Measurements from ENCODE around the gene SLC35G3.
A peak's percentile ranks its signal among the peaks of the same experiment; 100 is the strongest.
"Not testable (repeated sequence)": the region's sequence is repeated elsewhere in the genome, so short reads cannot be mapped to it uniquely, and the experiment has no call there.

Gene SLC35G3

GRCh38 chr17:35229638-35230037 is 35.4 kb upstream of the SLC35G3 start:
- no peak for ATAC-seq (replicated peaks; ENCODE audit: extremely low read depth, poor library complexity, severe bottlenecking)
- DNase-seq (ENCODE audit: low spot score in 2 of 2) = no peak
- Mint-ChIP-seq H3K4me1 (peaks cover 24% of the 10 kb centered on the region), H3K9me3 (no peaks in the 10 kb centered on the region), H3K4me3 (no peak overlapping the region), H3K27ac (ENCODE audit: low read depth) (no peak overlapping the region), H3K27me3 (no peaks in the 10 kb centered on the region), H3K36me3 (ENCODE audit: insufficient read depth) (no peaks in the 10 kb centered on the region)

GRCh38 chr17:35227546-35227945 is 33.4 kb upstream of the SLC35G3 start:
- H3K4me3 Mint-ChIP-seq = no peak overlapping the region
- ATAC-seq (replicated peaks; ENCODE audit: extremely low read depth, poor library complexity, severe bottlenecking) (no peak), DNase-seq (ENCODE audit: low spot score in 2 of 2) (no peak)
- peak overlapping the region; percentile 46 for H3K27ac Mint-ChIP-seq (ENCODE audit: low read depth)
- no peaks in the 10 kb centered on the region for H3K27me3 Mint-ChIP-seq
- H3K36me3 Mint-ChIP-seq (ENCODE audit: insufficient read depth) = no peaks in the 10 kb centered on the region
- H3K9me3 Mint-ChIP-seq = peaks cover 5% of the 10 kb centered on the region
- peaks cover 31% of the 10 kb centered on the region for H3K4me1 Mint-ChIP-seq

- no peak for ATAC-seq (replicated peaks; ENCODE audit: extremely low read depth, poor library complexity, severe bottlenecking)
Measured at GRCh38 chr17:35224436-35224835, 30.2 kb upstream of the SLC35G3 start.

GRCh38 chr17:35222452-35222851 is 28.3 kb upstream of the SLC35G3 start:
- peaks cover 7% of the 10 kb centered on the region for H3K36me3 Mint-ChIP-seq (ENCODE audit: insufficient read depth)
- H3K4me1 Mint-ChIP-seq = peaks cover 35% of the 10 kb centered on the region
- peaks cover 5% of the 10 kb centered on the region for H3K9me3 Mint-ChIP-seq
- H3K27me3 Mint-ChIP-seq = no peaks in the 10 kb centered on the region
- H3K4me3 Mint-ChIP-seq = no peak overlapping the region
- no peak for DNase-seq (ENCODE audit: low spot score in 2 of 2)
- H3K27ac Mint-ChIP-seq (ENCODE audit: low read depth) = no peak overlapping the region
- ATAC-seq (replicated peaks; ENCODE audit: extremely low read depth, poor library complexity, severe bottlenecking) = no peak

More at GRCh38 chr17:35224436-35224835, 30.2 kb upstream of the SLC35G3 start:
- Mint-ChIP-seq H3K4me3 (no peak overlapping the region), H3K36me3 (ENCODE audit: insufficient read depth) (peaks cover 2% of the 10 kb centered on the region), H3K27ac (ENCODE audit: low read depth) (no peak overlapping the region), H3K27me3 (no peaks in the 10 kb centered on the region), H3K4me1 (peaks cover 24% of the 10 kb centered on the region), H3K9me3 (peaks cover 5% of the 10 kb centered on the region)
- no peak for DNase-seq (ENCODE audit: low spot score in 2 of 2)

GRCh38 chr17:35218915-35219314 is 24.7 kb upstream of the SLC35G3 start:
- H3K36me3 Mint-ChIP-seq (ENCODE audit: insufficient read depth) = peaks cover 13% of the 10 kb centered on the region
- DNase-seq (ENCODE audit: low spot score in 2 of 2) = no peak
- H3K27ac Mint-ChIP-seq (ENCODE audit: low read depth) = peak overlapping the region; percentile 88
- H3K27me3 Mint-ChIP-seq = no peaks in the 10 kb centered on the region
- H3K9me3 Mint-ChIP-seq = peaks cover 10% of the 10 kb centered on the region
- H3K4me3 Mint-ChIP-seq = peak overlapping the region; percentile 56
- ATAC-seq (replicated peaks; ENCODE audit: extremely low read depth, poor library complexity, severe bottlenecking) = no peak
- H3K4me1 Mint-ChIP-seq = peaks cover 56% of the 10 kb centered on the region

- peaks cover 5% of the 10 kb centered on the region for H3K9me3 Mint-ChIP-seq
- H3K27me3 Mint-ChIP-seq = no peaks in the 10 kb centered on the region
- DNase-seq (ENCODE audit: low spot score in 2 of 2) = no peak
- peaks cover 68% of the 10 kb centered on the region for H3K4me1 Mint-ChIP-seq
- no peak overlapping the region for H3K4me3 Mint-ChIP-seq
- no peak for ATAC-seq (replicated peaks; ENCODE audit: extremely low read depth, poor library complexity, severe bottlenecking)
- peaks cover 13% of the 10 kb centered on the region for H3K36me3 Mint-ChIP-seq (ENCODE audit: insufficient read depth)
- peak overlapping the region; percentile 69 for H3K27ac Mint-ChIP-seq (ENCODE audit: low read depth)
Measured at GRCh38 chr17:35217107-35217506, 22.9 kb upstream of the SLC35G3 start.

GRCh38 chr17:35214631-35215273 is 20.6 kb upstream of the SLC35G3 start:
- Mint-ChIP-seq H3K4me3 (peak overlapping the region; percentile 54), H3K9me3 (peaks cover 11% of the 10 kb centered on the region), H3K36me3 (ENCODE audit: insufficient read depth) (peaks cover 11% of the 10 kb centered on the region), H3K27me3 (no peaks in the 10 kb centered on the region), H3K27ac (ENCODE audit: low read depth) (peak overlapping the region; percentile 90), H3K4me1 (peaks cover 80% of the 10 kb centered on the region)
- ATAC-seq (replicated peaks; ENCODE audit: extremely low read depth, poor library complexity, severe bottlenecking) = peak; percentile 46
- peak in 1 of 2 donors; percentile 16 for DNase-seq (ENCODE audit: low spot score in 2 of 2)

GRCh38 chr17:35214192-35214591 is 20.0 kb upstream of the SLC35G3 start:
- ATAC-seq (replicated peaks; ENCODE audit: extremely low read depth, poor library complexity, severe bottlenecking) (peak; percentile 87), DNase-seq (ENCODE audit: low spot score in 2 of 2) (peak in 1 of 2 donors; percentile 55)
- Mint-ChIP-seq H3K4me1 (peaks cover 81% of the 10 kb centered on the region), H3K9me3 (peaks cover 11% of the 10 kb centered on the region), H3K4me3 (peak overlapping the region; percentile 54), H3K27me3 (no peaks in the 10 kb centered on the region), H3K27ac (ENCODE audit: low read depth) (peak overlapping the region; percentile 90), H3K36me3 (ENCODE audit: insufficient read depth) (peaks cover 11% of the 10 kb centered on the region)

GRCh38 chr17:35213412-35213940 is 19.3 kb upstream of the SLC35G3 start:
- peak overlapping the region; percentile 90 for H3K27ac Mint-ChIP-seq (ENCODE audit: low read depth)
- peaks cover 11% of the 10 kb centered on the region for H3K9me3 Mint-ChIP-seq
- no peak for DNase-seq (ENCODE audit: low spot score in 2 of 2)
- peak overlapping the region; percentile 54 for H3K4me3 Mint-ChIP-seq
- no peak for ATAC-seq (replicated peaks; ENCODE audit: extremely low read depth, poor library complexity, severe bottlenecking)
- peaks cover 10% of the 10 kb centered on the region for H3K36me3 Mint-ChIP-seq (ENCODE audit: insufficient read depth)
- no peaks in the 10 kb centered on the region for H3K27me3 Mint-ChIP-seq
- peaks cover 77% of the 10 kb centered on the region for H3K4me1 Mint-ChIP-seq

GRCh38 chr17:35212668-35213067 is 18.5 kb upstream of the SLC35G3 start:
- peaks cover 7% of the 10 kb centered on the region for H3K36me3 Mint-ChIP-seq (ENCODE audit: insufficient read depth)
- no peaks in the 10 kb centered on the region for H3K27me3 Mint-ChIP-seq
- no peak for DNase-seq (ENCODE audit: low spot score in 2 of 2)
- peaks cover 73% of the 10 kb centered on the region for H3K4me1 Mint-ChIP-seq
- peaks cover 11% of the 10 kb centered on the region for H3K9me3 Mint-ChIP-seq
- peak overlapping the region; percentile 54 for H3K4me3 Mint-ChIP-seq
- no peak for ATAC-seq (replicated peaks; ENCODE audit: extremely low read depth, poor library complexity, severe bottlenecking)
- peak overlapping the region; percentile 90 for H3K27ac Mint-ChIP-seq (ENCODE audit: low read depth)

GRCh38 chr17:35210741-35211140 is 16.5 kb upstream of the SLC35G3 start:
- Mint-ChIP-seq H3K4me3 (no peak overlapping the region), H3K36me3 (ENCODE audit: insufficient read depth) (peaks cover 5% of the 10 kb centered on the region), H3K4me1 (peaks cover 63% of the 10 kb centered on the region), H3K9me3 (peaks cover 6% of the 10 kb centered on the region), H3K27me3 (no peaks in the 10 kb centered on the region), H3K27ac (ENCODE audit: low read depth) (no peak overlapping the region)
- no peak for ATAC-seq (replicated peaks; ENCODE audit: extremely low read depth, poor library complexity, severe bottlenecking)
- no peak for DNase-seq (ENCODE audit: low spot score in 2 of 2)

- H3K4me3 Mint-ChIP-seq; ATAC-seq (replicated peaks; ENCODE audit: extremely low read depth, poor library complexity, severe bottlenecking): not testable (repeated sequence)
Measured at GRCh38 chr17:35202582-35202981, 8.4 kb upstream of the SLC35G3 start.

GRCh38 chr17:35195062-35195461 is 869 bp upstream of the SLC35G3 start:
- not testable (repeated sequence) for ATAC-seq (replicated peaks; ENCODE audit: extremely low read depth, poor library complexity, severe bottlenecking); H3K36me3 Mint-ChIP-seq (ENCODE audit: insufficient read depth); DNase-seq (ENCODE audit: low spot score in 2 of 2); H3K27me3 Mint-ChIP-seq; H3K4me3 Mint-ChIP-seq; H3K27ac Mint-ChIP-seq (ENCODE audit: low read depth); H3K9me3 Mint-ChIP-seq
- H3K4me1 Mint-ChIP-seq = peaks cover 14% of the 10 kb centered on the region

More at GRCh38 chr17:35202582-35202981, 8.4 kb upstream of the SLC35G3 start:
- not testable (repeated sequence) for DNase-seq (ENCODE audit: low spot score in 2 of 2); H3K27me3 Mint-ChIP-seq; H3K9me3 Mint-ChIP-seq; H3K27ac Mint-ChIP-seq (ENCODE audit: low read depth); H3K36me3 Mint-ChIP-seq (ENCODE audit: insufficient read depth)
- peaks cover 11% of the 10 kb centered on the region for H3K4me1 Mint-ChIP-seq

Measured in central memory CD8-positive, alpha-beta T cell (primary cell).